Measurements from ENCODE around the gene CATSPERE. TPM values are rescaled to one million over a fixed set of nuclear protein-coding genes. Genes with fewer than 3 reads are reported as not detected.

The CATSPERE gene
- total and polyA plus RNA-seq, 9 of the 15 experiments (the other 6 are each of a cell fraction or from before 2014, with no cell fraction given): 0.06 to 0.16 (median 0.09) TPM; not detected in 3

- TF ChIP-seq ZBTB40 (IDR thresholded peaks at IDR 0.05) (no peak), ZBTB40 (CRISPR knock-in tag; IDR thresholded peaks at IDR 0.05) (no peak), ZBTB26 (CRISPR knock-in tag; IDR thresholded peaks at IDR 0.05) (no peak), TAF1 (IDR thresholded peaks at IDR 0.05; ENCODE audit: control insufficient read depth, extremely low read depth, insufficient read depth, low read length, severe bottlenecking) (no peak)
Observed at GRCh38 chr1:244672946-244673682, 212.0 kb downstream of the CATSPERE start (continued).
